K562 (cell line): ENCODE results near the gene MECP2.

ENCODE experiments used
- NRF1 ChIP-seq, 2 experiments: fragments of 450-650 bp; IDR thresholded peaks in 1 of 2; conservative IDR thresholded peaks in 1 of 2; 2 replicates each; pipeline ENCODE4 v1.6.1; 2014; ENCODE audit warnings: mild to moderate bottlenecking in 2 of 2
- POLR2A ChIP-seq: fragments of 450-650 bp; conservative IDR thresholded peaks from 2 replicates; pipeline ENCODE4 v1.6.1; 2016
- ZC3H11A ChIP-seq: IDR thresholded peaks from 2 replicates; pipeline ENCODE4 v1.6.1; 2012; ENCODE audit warnings: low read depth, low read length, improper control_type of control experiment
- ZNF175 ChIP-seq: fragments of 200-800 bp; sonication (Bioruptor generic); IDR thresholded peaks from 2 replicates; pipeline ENCODE4 v1.6.1; 2016; ENCODE audit warnings: low read depth, mild to moderate bottlenecking, missing genetic modification characterization, missing compliant biosample characterization
- ZNF644 ChIP-seq: fragments of 200-800 bp; sonication (Bioruptor generic); IDR thresholded peaks from 2 replicates; pipeline ENCODE4 v1.6.1; 2016; ENCODE audit warnings: low read depth, missing genetic modification characterization, missing compliant biosample characterization
- TF ChIP-seq, protein P1 (sequence below), 2 experiments: fragments of 450-650 bp in 1 of 2; sonication (generic) in 1 of 2; formaldehyde crosslinking in 1 of 2; IDR thresholded peaks; 2 replicates each; pipeline versions ENCODE4 v1.7.1 to v1.9.0; 2016 to 2022; ENCODE audit warnings: inconsistent platforms in 1 of 2, mild to moderate bottlenecking in 1 of 2, missing genetic modification reagents in 1 of 2
- TF ChIP-seq, protein P2 (sequence below), 3 experiments: IDR thresholded peaks in 2 of 3; conservative IDR thresholded peaks in 1 of 3; 2 replicates each; pipeline ENCODE4 v1.5.1; 2011 to 2012; ENCODE audit warnings: low read length in 3 of 3, mild to moderate bottlenecking in 3 of 3, control low read depth in 2 of 3, improper control_type of control experiment in 1 of 3, inconsistent platforms in 1 of 3, low read depth in 1 of 3, mixed read lengths in 1 of 3, moderate library complexity in 1 of 3; ENCODE audit not compliant: insufficient read depth in 2 of 3

DNA sequence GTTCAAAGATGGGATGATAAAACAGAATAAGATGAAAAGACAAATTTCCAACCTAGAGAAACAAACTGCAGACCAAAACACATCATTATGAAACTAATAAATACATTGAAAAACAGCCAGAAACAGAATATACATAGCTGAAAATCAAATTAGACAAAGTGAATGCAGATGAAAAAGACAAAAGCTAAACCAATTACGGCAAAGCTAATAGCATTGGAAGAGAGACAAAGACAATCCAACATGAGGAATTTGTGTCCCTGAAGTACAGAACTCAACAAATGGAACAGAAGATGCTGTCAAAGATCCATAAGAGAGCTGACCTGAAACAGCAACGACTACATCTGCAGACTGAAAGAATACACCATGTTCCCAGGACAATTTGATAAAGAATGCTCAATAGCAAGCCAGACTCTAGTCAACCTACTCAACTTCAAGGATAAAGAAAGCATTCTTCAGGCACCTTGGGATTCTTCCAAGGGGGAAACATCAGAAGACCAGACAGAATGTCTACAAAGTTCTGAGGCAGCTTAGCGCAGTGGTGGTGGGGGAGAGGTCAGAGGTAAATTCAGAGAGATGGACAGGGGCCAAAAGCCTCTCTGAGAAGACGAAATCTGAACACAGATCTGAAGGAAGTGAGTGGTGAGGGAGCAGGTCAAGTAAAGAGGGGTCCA, 50.4 kb downstream of the MECP2 start:
- TF ChIP-seq ZC3H11A, result no peak
- TF ChIP-seq NRF1 (conservative IDR thresholded peaks at IDR 0.05 in 1 of 2, IDR thresholded peaks at IDR 0.05 in 1 of 2), result no peak
- TF ChIP-seq, protein P1, sequence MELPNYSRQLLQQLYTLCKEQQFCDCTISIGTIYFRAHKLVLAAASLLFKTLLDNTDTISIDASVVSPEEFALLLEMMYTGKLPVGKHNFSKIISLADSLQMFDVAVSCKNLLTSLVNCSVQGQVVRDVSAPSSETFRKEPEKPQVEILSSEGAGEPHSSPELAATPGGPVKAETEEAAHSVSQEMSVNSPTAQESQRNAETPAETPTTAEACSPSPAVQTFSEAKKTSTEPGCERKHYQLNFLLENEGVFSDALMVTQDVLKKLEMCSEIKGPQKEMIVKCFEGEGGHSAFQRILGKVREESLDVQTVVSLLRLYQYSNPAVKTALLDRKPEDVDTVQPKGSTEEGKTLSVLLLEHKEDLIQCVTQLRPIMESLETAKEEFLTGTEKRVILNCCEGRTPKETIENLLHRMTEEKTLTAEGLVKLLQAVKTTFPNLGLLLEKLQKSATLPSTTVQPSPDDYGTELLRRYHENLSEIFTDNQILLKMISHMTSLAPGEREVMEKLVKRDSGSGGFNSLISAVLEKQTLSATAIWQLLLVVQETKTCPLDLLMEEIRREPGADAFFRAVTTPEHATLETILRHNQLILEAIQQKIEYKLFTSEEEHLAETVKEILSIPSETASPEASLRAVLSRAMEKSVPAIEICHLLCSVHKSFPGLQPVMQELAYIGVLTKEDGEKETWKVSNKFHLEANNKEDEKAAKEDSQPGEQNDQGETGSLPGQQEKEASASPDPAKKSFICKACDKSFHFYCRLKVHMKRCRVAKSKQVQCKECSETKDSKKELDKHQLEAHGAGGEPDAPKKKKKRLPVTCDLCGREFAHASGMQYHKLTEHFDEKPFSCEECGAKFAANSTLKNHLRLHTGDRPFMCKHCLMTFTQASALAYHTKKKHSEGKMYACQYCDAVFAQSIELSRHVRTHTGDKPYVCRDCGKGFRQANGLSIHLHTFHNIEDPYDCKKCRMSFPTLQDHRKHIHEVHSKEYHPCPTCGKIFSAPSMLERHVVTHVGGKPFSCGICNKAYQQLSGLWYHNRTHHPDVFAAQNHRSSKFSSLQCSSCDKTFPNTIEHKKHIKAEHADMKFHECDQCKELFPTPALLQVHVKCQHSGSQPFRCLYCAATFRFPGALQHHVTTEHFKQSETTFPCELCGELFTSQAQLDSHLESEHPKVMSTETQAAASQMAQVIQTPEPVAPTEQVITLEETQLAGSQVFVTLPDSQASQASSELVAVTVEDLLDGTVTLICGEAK (IDR thresholded peaks at IDR 0.05), result no peak
- TF ChIP-seq, protein P1 (CRISPR knock-in tag; IDR thresholded peaks at IDR 0.05), result no peak
- no peak for TF ChIP-seq ZNF175 (CRISPR knock-in tag)
- no peak for TF ChIP-seq ZNF644 (tag)
- TF ChIP-seq, protein P2, sequence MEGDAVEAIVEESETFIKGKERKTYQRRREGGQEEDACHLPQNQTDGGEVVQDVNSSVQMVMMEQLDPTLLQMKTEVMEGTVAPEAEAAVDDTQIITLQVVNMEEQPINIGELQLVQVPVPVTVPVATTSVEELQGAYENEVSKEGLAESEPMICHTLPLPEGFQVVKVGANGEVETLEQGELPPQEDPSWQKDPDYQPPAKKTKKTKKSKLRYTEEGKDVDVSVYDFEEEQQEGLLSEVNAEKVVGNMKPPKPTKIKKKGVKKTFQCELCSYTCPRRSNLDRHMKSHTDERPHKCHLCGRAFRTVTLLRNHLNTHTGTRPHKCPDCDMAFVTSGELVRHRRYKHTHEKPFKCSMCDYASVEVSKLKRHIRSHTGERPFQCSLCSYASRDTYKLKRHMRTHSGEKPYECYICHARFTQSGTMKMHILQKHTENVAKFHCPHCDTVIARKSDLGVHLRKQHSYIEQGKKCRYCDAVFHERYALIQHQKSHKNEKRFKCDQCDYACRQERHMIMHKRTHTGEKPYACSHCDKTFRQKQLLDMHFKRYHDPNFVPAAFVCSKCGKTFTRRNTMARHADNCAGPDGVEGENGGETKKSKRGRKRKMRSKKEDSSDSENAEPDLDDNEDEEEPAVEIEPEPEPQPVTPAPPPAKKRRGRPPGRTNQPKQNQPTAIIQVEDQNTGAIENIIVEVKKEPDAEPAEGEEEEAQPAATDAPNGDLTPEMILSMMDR (IDR thresholded peaks at IDR 0.05 in 2 of 3, conservative IDR thresholded peaks at IDR 0.05 in 1 of 3; ENCODE audit: insufficient read depth in 2 of 3, low read depth in 1 of 3, low read length in 3 of 3), result no peak
- TF ChIP-seq POLR2A, result no peak
